ENCODE data around the gene MAP4K5.

The MAP4K5 gene

DNA sequence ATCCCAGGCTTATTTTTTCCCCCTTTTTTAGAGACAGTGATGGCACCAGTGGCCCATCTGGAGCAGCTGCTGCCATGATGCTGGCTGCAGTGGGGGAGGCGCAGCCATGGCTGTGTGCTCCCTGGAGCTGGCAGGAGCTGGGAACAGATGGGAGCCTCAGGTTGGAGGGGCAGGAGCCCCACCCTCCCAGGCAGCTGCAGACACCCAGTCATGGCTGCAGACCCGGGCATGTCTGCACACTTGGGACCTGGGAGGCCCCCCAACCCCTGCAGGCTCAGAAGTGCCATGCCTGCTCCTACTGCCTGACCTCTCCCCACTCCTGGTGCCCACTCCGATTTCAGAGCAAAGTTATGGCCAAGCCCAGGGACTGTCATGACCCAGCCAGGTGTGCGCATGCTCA, 160.8 kb downstream of the MAP4K5 start:
- H3K4me3 ChIP-seq (ENCODE audit: low read depth in 1 of 2, low read length in 1 of 2): no peak overlapping the region
- peaks cover 9 to 10% of the 10 kb centered on the region in 2 experiments for H3K4me1 ChIP-seq (ENCODE audit: control insufficient read depth in 1 of 2, insufficient read depth in 1 of 2, low read depth in 1 of 2, low read length in 1 of 2)
- no peak overlapping the region for H3K27ac ChIP-seq
- no peaks in the 10 kb centered on the region for H3K9me3 ChIP-seq
- no peaks in the 10 kb centered on the region for H3K27me3 ChIP-seq
- TF ChIP-seq CTCF (IDR thresholded peaks at IDR 0.05): no peak
- no peaks in the 10 kb centered on the region for H3K36me3 ChIP-seq
